DND-41 (cell line): ENCODE results near the gene SETD9.

Experiments used
- CTCF ChIP-seq: IDR thresholded peaks from 2 replicates; pipeline ENCODE4 v1.5.1; 2012; ENCODE audit warnings: borderline replicate concordance, low read length, moderate library complexity, mild to moderate bottlenecking; ENCODE audit not compliant: poor library complexity, severe bottlenecking; ENCODE audit errors: extremely low read depth
- EZH2 ChIP-seq: IDR thresholded peaks from 3 replicates; pipeline ENCODE4 v1.6.1; 2012; ENCODE audit warnings: borderline replicate concordance, low read depth, mild to moderate bottlenecking, moderate library complexity, low read length, inconsistent platforms; ENCODE audit not compliant: severe bottlenecking

DNA sequence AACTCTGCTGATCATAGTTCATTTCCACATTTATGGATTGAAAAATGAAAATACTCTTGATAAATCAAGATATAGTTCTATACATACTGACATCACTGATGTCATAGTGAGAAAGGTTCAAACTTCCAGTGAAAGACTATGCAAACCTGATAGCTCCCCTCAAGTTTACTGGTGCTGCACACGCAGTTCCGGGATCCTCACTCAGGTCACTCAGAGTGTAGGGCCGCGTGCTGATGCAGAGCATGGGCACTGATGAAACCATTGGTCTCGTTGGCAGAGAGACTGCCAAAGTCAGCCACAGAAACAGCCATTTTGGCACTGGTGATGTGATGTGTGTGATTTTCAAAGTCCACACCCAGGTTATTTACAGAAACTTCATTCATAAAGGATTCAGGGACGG is 13.5 kb downstream of the SETD9 start:
- no peak for TF ChIP-seq EZH2
- TF ChIP-seq CTCF = no peak
